Erythroblast (primary cell): ENCODE measurements around the gene AREL1.

ENCODE experiments used
- GATA1 ChIP-seq: IDR thresholded peaks from 2 replicates; pipeline ENCODE4 v1.6.1; 2011; ENCODE audit warnings: low read depth, mild to moderate bottlenecking, control low read depth, low read length, moderate library complexity
- POLR2A ChIP-seq: IDR thresholded peaks from 2 replicates; pipeline ENCODE4 v1.6.1; 2011; ENCODE audit warnings: mild to moderate bottlenecking, low read length

DNA sequence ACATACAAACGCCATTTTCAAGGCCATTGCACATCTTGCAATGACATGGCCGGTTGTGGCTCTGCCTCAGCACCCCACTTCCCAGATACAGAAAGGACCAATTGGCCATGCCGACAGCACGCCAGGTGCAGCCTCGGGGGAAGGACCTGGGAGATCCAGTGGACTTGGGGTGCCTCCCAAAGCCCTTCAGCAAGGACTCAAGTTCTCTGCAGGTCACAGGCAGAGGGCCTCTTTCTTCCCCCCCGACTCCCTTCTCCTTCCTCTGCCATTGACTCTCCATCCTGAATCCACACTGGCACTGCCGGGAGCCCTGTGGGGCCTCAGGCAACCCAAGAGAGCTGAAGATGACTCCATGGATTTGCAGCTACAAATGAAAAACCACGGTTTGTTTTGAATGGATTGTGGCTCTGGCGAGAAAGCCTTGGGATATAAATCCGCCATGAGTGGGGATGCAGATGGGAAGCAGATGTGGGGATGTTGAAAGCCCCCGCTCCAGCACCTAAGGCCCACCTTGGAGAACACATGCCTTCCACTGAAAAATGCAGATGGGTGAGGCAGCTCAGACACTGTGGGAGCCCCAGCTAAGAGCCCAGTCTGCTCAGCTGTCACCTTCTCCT is 65.7 kb downstream of the AREL1 start:
- no peak for TF ChIP-seq POLR2A
- no peak for TF ChIP-seq GATA1
